GM12873 (cell line): ENCODE results near the gene EPHB2.

Source experiments
- TF ChIP-seq, protein P1 (sequence below): IDR thresholded peaks from 2 replicates; pipeline ENCODE4 v1.5.1; 2012; ENCODE audit warnings: low read depth, mild to moderate bottlenecking, moderate library complexity, low read length, control low read depth; ENCODE audit not compliant: insufficient read depth; ENCODE audit errors: missing control alignments

EPHB2 gene

DNA sequence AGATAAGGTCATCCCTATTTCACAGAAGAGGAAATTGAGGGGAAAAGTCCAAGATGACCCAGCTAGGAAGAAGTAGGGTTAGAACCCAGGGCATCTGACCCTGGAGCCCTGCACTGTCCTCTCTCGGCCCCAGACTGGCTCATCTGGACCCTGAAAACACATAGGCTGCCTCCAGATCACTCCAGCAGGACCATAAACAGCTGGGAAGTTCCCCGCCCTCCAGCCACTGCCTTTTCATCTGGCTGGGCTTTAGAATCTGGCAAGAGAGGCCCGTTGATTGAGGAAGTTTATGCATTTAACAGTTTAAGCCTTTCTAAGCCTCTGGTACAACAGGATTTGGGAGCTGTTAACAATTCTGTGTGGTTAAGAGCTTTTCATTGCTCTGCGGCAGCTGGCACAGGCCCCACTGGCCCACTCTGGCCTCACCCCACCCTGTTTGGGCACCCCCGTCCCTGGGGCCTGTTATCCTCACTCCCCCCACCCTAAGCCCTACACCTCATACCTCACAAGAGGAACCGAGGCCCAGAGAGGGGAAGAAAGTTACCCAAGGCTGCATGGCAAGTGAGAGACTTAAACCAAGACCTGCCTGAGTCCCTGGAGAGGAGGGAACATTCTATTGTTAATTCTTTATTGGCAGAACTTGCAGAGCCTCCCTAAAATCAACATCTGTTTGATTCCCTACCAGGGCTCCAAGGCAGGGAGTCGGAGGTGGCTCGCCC is 84.2 kb downstream of the EPHB2 start:
- TF ChIP-seq, protein P1, sequence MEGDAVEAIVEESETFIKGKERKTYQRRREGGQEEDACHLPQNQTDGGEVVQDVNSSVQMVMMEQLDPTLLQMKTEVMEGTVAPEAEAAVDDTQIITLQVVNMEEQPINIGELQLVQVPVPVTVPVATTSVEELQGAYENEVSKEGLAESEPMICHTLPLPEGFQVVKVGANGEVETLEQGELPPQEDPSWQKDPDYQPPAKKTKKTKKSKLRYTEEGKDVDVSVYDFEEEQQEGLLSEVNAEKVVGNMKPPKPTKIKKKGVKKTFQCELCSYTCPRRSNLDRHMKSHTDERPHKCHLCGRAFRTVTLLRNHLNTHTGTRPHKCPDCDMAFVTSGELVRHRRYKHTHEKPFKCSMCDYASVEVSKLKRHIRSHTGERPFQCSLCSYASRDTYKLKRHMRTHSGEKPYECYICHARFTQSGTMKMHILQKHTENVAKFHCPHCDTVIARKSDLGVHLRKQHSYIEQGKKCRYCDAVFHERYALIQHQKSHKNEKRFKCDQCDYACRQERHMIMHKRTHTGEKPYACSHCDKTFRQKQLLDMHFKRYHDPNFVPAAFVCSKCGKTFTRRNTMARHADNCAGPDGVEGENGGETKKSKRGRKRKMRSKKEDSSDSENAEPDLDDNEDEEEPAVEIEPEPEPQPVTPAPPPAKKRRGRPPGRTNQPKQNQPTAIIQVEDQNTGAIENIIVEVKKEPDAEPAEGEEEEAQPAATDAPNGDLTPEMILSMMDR, result no peak

DNA sequence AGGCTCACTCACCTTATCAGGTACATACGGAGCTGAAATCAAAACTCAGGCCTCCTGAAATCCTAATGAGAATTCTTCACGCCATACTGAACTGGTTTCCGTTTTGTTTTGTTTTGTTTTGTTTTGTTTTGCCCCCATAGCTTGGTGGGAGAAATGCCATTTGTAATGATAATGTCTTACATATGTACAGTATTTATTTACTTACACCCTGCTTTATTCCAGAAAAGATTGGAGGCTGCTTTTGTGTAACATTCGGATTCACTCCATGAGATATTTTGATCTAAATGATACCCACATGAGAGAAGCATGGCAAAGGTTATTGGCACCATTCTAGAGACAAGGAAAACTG is 84.7 kb downstream of the EPHB2 start:
- TF ChIP-seq, protein P1, result no peak

DNA sequence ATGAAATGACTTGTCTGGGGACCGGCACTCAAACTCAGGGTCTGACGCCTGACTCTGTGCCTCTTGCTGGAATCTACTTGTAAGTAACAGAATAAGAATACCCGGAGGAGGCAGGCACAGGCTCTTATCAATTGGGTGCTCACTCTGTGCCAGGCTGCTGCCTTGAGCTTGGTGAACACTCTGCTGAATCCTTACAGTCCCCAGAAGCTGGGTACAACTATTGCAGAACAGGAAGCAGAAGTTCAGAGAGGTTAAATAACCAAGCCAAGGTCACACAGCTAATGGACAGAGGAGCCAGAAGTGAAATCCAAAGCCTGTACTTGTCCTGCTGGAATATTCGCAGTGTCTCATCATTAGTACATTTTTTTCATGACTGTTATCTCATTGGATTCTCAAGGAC is 86.0 kb downstream of the EPHB2 start:
- TF ChIP-seq, protein P1, result no peak

DNA sequence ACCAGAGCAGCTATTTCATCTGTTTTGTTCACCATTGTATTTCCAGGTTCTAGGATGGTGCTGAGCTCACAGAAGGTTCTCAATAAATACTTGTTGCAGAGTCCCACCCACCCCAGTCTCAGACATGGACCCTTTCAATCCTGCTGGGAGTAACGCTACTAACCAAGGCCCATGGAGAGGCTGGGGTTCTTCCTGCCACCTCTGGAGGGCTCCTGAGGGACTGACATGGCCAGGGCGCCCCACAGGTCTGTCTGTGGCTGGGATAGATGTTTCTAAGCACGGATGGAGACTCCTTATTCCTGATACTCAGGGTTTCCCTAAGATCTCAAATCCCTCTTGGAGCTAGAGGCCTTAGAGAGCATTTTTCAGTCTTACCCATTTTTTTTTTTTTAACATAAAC is 87.4 kb downstream of the EPHB2 start:
- TF ChIP-seq, protein P1, result no peak

DNA sequence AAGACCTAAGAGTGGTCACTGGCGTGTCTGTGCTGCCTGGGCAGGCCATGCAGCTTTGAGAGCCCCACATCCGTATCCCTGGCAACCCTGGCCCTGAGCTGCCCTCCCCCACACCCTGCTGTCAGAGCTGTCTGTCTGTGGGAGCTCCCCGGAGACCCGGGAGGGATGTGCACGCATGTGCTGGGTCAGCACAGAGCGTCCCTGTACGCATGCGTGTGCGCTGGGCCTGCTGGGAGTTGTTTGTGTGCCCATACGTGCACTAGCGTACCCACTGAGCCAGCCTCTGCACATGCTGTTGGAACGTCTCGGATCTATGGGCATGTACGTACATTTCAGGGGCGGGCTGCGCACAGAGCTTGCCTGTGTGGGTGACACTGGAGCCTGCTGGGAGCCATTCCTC is 89.3 kb downstream of the EPHB2 start:
- TF ChIP-seq, protein P1, result no peak

DNA sequence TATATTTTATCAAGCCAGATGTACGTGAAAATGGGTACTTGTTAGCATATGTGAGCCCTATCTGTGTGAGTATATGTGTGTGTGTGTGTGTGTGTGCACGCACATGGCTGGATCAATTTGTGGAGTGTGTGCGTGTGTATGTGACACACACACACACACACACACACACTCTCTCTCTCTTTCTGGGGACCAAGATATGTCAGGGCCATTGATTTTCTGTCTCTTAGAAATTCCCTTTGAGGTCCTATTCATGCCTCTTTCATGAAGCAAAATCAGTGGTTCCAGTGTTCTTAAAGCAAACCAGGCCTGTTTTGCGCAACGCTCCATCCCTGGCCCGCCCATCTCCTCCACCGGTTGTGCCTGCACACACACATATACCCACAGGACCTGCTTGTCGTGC is 90.0 kb downstream of the EPHB2 start:
- TF ChIP-seq, protein P1, result no peak

DNA sequence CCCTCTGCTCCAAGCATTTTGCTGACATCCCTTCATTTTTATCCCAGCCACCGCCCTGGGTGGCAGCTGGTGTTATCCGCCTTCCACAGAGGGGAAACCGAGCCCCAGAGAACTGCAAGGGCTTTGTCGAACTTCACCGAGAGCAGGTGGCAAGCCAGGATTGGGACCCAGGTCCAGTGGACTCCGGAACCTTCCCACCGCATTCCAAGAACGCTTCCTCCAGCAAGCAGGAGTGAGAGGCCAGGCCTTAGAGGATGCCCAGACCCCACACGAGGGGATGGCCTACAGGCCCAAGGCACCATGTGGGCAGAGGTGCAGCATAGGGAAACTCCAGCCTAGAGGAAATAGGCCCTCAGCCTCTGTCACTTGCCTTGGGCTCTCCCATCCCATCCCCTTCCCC is 90.7 kb downstream of the EPHB2 start:
- TF ChIP-seq, protein P1, result no peak
